ES-I3 (cell line): Measurements from ENCODE around the gene MARF1.
"Not testable (repeated sequence)": the region's sequence is repeated elsewhere in the genome, so short reads cannot be mapped to it uniquely, and the experiment has no call there.

Experiments
- H3K36me3 ChIP-seq: 2 replicates; pipeline ENCODE4 v1.6.1; 2013; ENCODE audit warnings: mild to moderate bottlenecking, low read length, control low read depth, moderate library complexity; ENCODE audit not compliant: insufficient read depth
- H3K4me1 ChIP-seq: 2 replicates; pipeline ENCODE4 v1.6.1; 2013; ENCODE audit warnings: mild to moderate bottlenecking, control low read depth, low read length; ENCODE audit not compliant: insufficient read depth
- H3K9ac ChIP-seq: 2 replicates; pipeline ENCODE4 v1.6.1; 2013; ENCODE audit warnings: low read depth, mild to moderate bottlenecking, low read length, moderate library complexity
- H3K9me3 ChIP-seq: 2 replicates; pipeline ENCODE4 v1.6.1; 2013; ENCODE audit warnings: mild to moderate bottlenecking, low read length, moderate library complexity; ENCODE audit not compliant: control insufficient read depth, insufficient read depth

Gene MARF1

GRCh38 chr16:15646557-15647293 is 3.8 kb upstream of the MARF1 start:
- H3K4me1 ChIP-seq, H3K36me3 ChIP-seq, H3K9ac ChIP-seq, H3K9me3 ChIP-seq: not testable (repeated sequence)

GRCh38 chr16:15644962-15645465 is 2.1 kb upstream of the MARF1 start:
- H3K4me1 ChIP-seq, H3K36me3 ChIP-seq, H3K9me3 ChIP-seq, H3K9ac ChIP-seq: not testable (repeated sequence)

- peaks cover 8% of the 10 kb centered on the region; the same call in 1 of the 2 replicates for H3K4me1 ChIP-seq
- no peaks in the 10 kb centered on the region for H3K9me3 ChIP-seq
- peak overlapping the region; percentile 88 for H3K9ac ChIP-seq
- no peaks in the 10 kb centered on the region for H3K36me3 ChIP-seq
Observed at GRCh38 chr16:15644267-15644961, 1.5 kb upstream of the MARF1 start.

- Histone ChIP-seq H3K4me1 (peaks cover 8% of the 10 kb centered on the region; the same call in 1 of the 2 replicates), H3K9me3 (no peaks in the 10 kb centered on the region), H3K9ac (peak overlapping the region; percentile 88), H3K36me3 (0 out of 2 replicates have a peak, but pooled peaks cover 3% of the 10 kb centered on the region)
Observed at GRCh38 chr16:15643946-15644250, 944 bp upstream of the MARF1 start.

GRCh38 chr16:15642557-15643047 is 352 bp downstream of the MARF1 start:
- H3K36me3 ChIP-seq: 0 out of 2 replicates have a peak, but pooled peaks cover 5% of the 10 kb centered on the region
- peak overlapping the region; percentile 92 for H3K9ac ChIP-seq
- H3K9me3 ChIP-seq: no peaks in the 10 kb centered on the region
- peaks cover 8% of the 10 kb centered on the region; the same call in 1 of the 2 replicates for H3K4me1 ChIP-seq

DNA sequence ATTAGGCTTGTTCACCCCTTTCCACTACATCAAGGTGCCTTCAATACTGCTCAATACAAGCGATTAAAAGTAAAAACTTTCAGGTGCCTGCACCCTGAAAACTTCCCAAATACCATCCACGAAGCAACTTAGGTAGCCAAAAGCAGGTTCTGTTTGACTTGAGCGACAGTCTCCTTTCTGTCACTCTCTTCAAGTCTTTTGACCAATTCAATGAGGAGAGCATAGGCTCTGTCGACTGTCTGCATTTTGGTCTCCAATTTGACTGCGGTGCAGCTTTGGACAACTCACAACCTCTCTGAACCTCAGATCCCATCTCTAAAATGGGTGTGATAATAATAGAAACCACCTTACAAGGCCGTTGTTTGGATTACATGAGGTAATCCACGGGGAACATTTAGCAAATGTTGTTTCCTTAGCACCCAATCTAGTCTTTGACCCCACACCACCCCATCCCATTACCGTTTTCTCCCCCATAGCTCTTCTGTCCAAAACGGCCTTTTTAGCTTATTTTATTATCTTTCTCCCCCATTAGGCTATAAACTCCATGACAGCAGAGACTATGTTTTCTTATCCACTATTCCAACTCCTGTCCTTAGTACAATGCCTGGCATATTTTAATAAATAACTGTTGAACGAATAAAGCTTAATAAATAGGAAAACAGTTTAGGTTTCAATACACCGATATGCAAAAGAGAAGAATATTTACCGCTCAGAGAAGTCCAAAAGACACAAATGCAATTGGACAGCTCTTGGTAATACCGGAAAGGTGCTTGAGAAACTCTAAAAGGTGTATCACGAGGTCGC is 999 bp downstream of the MARF1 start:
- H3K36me3 ChIP-seq: peaks cover 9% of the 10 kb centered on the region; the same call in 1 of the 2 replicates
- no peaks in the 10 kb centered on the region for H3K9me3 ChIP-seq
- peaks cover 8% of the 10 kb centered on the region; the same call in 1 of the 2 replicates for H3K4me1 ChIP-seq
- peak overlapping the region; percentile 92 for H3K9ac ChIP-seq

GRCh38 chr16:15640966-15641365 is 2.0 kb downstream of the MARF1 start:
- peaks cover 8% of the 10 kb centered on the region; the same call in 1 of the 2 replicates for H3K4me1 ChIP-seq
- no peaks in the 10 kb centered on the region for H3K9me3 ChIP-seq
- H3K9ac ChIP-seq: no peak overlapping the region
- H3K36me3 ChIP-seq: peaks cover 11% of the 10 kb centered on the region; the same call in 1 of the 2 replicates

DNA sequence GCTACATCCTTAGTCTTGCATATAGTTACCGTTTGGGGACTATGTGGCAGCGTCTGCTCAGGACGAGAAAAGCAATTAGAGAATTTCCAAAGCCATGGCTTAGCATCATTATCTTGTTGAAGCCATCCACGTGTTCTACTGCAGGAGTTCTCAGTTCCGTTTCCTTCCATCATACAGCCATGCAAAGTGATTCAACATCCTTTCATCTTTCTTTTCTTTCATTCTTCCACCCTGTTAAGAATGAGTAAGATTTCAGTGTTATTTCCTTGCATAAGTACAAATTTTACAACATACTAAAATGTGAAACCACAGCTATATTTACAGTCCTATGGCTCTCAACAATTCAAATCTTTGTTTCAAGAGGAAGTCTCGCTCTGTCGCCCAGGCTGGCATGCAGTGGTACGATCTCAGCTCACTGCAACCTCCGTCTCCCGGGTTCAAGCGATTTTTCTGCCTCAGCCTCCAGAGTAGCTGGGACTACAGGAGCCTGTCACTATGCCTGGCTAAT is 3.8 kb downstream of the MARF1 start:
- Histone ChIP-seq H3K9me3 (no peaks in the 10 kb centered on the region), H3K4me1 (peaks cover 7% of the 10 kb centered on the region; the same call in 1 of the 2 replicates), H3K9ac (no peak overlapping the region), H3K36me3 (peaks cover 17% of the 10 kb centered on the region; the same call in 1 of the 2 replicates)

GRCh38 chr16:15636392-15636873 is 6.5 kb downstream of the MARF1 start:
- Histone ChIP-seq H3K9me3 (no peaks in the 10 kb centered on the region), H3K36me3 (peaks cover 17% of the 10 kb centered on the region; the same call in 1 of the 2 replicates), H3K4me1 (0 out of 2 replicates have a peak, but pooled peaks cover under 1% of the 10 kb centered on the region), H3K9ac (no peak overlapping the region)

DNA sequence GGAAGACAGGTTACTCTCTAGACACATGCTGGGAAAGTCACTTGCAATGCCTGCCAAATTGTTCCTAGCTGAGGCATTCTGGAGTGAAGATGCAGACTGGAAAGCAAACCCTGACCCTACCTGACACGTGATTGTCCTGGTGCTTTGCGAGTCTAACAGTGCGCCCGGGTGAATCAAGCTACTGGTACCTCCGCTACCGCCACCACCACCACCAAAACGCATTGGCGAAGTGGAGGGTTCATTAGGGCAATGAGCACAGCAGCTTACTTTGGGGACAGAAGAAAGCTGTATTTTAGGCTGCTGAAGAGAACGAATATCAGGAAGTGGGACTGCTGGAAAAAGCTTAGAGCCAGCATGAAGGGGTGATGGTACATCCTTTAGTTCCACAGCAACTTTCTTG is 7.0 kb downstream of the MARF1 start:
- no peaks in the 10 kb centered on the region for H3K9me3 ChIP-seq
- no peak overlapping the region for H3K9ac ChIP-seq
- H3K36me3 ChIP-seq: peaks cover 17% of the 10 kb centered on the region; the same call in 1 of the 2 replicates
- H3K4me1 ChIP-seq: no peaks in the 10 kb centered on the region

GRCh38 chr16:15631730-15632409 is 11.1 kb downstream of the MARF1 start:
- Histone ChIP-seq H3K9ac (no peak overlapping the region), H3K36me3 (peaks cover 11% of the 10 kb centered on the region), H3K4me1 (no peaks in the 10 kb centered on the region)

GRCh38 chr16:15621889-15622288 is 21.1 kb downstream of the MARF1 start:
- Histone ChIP-seq H3K4me1 (no peaks in the 10 kb centered on the region), H3K9me3 (no peaks in the 10 kb centered on the region), H3K36me3 (peaks cover 14% of the 10 kb centered on the region), H3K9ac (no peak overlapping the region)

More at GRCh38 chr16:15631730-15632409, 11.1 kb downstream of the MARF1 start:
- no peaks in the 10 kb centered on the region for H3K9me3 ChIP-seq

- no peaks in the 10 kb centered on the region for H3K4me1 ChIP-seq
- peaks cover 14% of the 10 kb centered on the region for H3K36me3 ChIP-seq
- H3K9ac ChIP-seq: no peak overlapping the region
- no peaks in the 10 kb centered on the region for H3K9me3 ChIP-seq
Observed at GRCh38 chr16:15621456-15621855, 21.5 kb downstream of the MARF1 start.
